Measurements from ENCODE around the gene TRPM3. TPM values are rescaled to one million over a fixed set of nuclear protein-coding genes. Genes with fewer than 3 reads are reported as not detected.

TRPM3 gene
- total RNA-seq, 1 donor from 2014 or later, result 0.35 TPM

- no peak for TF ChIP-seq CTCF (IDR thresholded peaks at IDR 0.05)
- Histone ChIP-seq H3K27ac (no peak overlapping the region), H3K4me1 (peaks cover 11% of the 10 kb centered on the region), H3K36me3 (no peaks in the 10 kb centered on the region), H3K27me3 (no peaks in the 10 kb centered on the region), H3K4me3 (no peak overlapping the region), H3K9me3 (no peaks in the 10 kb centered on the region)
- intact Hi-C loops (cut with DNase I), result no loop called here
- no peak for DNase-seq
- no peak for ATAC-seq
Measured at GRCh38 chr9:70610287-70610644, 511.2 kb downstream of the TRPM3 start.

GRCh38 chr9:70609542-70610286 lies 511.7 kb downstream of the TRPM3 start:
- Histone ChIP-seq H3K9me3 (no peaks in the 10 kb centered on the region), H3K4me3 (no peak overlapping the region), H3K27ac (no peak overlapping the region), H3K4me1 (peaks cover 11% of the 10 kb centered on the region), H3K27me3 (no peaks in the 10 kb centered on the region), H3K36me3 (no peaks in the 10 kb centered on the region)
- intact Hi-C loops (cut with DNase I), result loop anchor here (10.0 kb wide), 3 partner anchors 125 to 255 kb away; no protein-coding TSS in a partner anchor
- no peak for DNase-seq
- no peak for TF ChIP-seq CTCF (IDR thresholded peaks at IDR 0.05)
- ATAC-seq, result no peak

- H3K27me3 ChIP-seq, result no peaks in the 10 kb centered on the region
- peaks cover 5% of the 10 kb centered on the region for H3K4me1 ChIP-seq
- ATAC-seq (no peak), DNase-seq (no peak)
- no peak for TF ChIP-seq CTCF (IDR thresholded peaks at IDR 0.05)
- no peaks in the 10 kb centered on the region for H3K9me3 ChIP-seq
- no peaks in the 10 kb centered on the region for H3K36me3 ChIP-seq
- H3K4me3 ChIP-seq, result no peak overlapping the region
- intact Hi-C loops (cut with DNase I), result loop anchor here (10.0 kb wide), 3 partner anchors 124 to 254 kb away; no protein-coding TSS in a partner anchor
- no peak overlapping the region for H3K27ac ChIP-seq
Measured at GRCh38 chr9:70609011-70609410, 512.4 kb downstream of the TRPM3 start.

- TF ChIP-seq CTCF (IDR thresholded peaks at IDR 0.05), result no peak
- intact Hi-C loops (cut with DNase I), result loop anchor here (10.0 kb wide), 3 partner anchors 123 to 253 kb away; no protein-coding TSS in a partner anchor
- ATAC-seq, result peak; percentile 60
Measured at GRCh38 chr9:70607926-70608325, 513.5 kb downstream of the TRPM3 start.

GRCh38 chr9:70607329-70607728 lies 514.1 kb downstream of the TRPM3 start:
- no peak overlapping the region for H3K27ac ChIP-seq
- H3K9me3 ChIP-seq, result no peaks in the 10 kb centered on the region
- ATAC-seq (peak; percentile 46), DNase-seq (no peak)
- H3K36me3 ChIP-seq, result no peaks in the 10 kb centered on the region
- H3K4me3 ChIP-seq, result no peak overlapping the region
- H3K4me1 ChIP-seq, result peaks cover 6% of the 10 kb centered on the region
- no peak for TF ChIP-seq CTCF (IDR thresholded peaks at IDR 0.05)
- intact Hi-C loops (cut with DNase I), result loop anchor here (10.0 kb wide), 3 partner anchors 123 to 253 kb away; no protein-coding TSS in a partner anchor
- no peaks in the 10 kb centered on the region for H3K27me3 ChIP-seq

More at GRCh38 chr9:70607926-70608325, 513.5 kb downstream of the TRPM3 start:
- H3K27ac ChIP-seq, result no peak overlapping the region
- H3K4me3 ChIP-seq, result no peak overlapping the region
- no peak for DNase-seq
- H3K36me3 ChIP-seq, result no peaks in the 10 kb centered on the region
- no peaks in the 10 kb centered on the region for H3K9me3 ChIP-seq
- peaks cover 5% of the 10 kb centered on the region for H3K4me1 ChIP-seq
- no peaks in the 10 kb centered on the region for H3K27me3 ChIP-seq

All from upper lobe of right lung (tissue), 1 donor.